ENCODE measurements around the gene ZFAND6. TPM values are rescaled to one million over a fixed set of nuclear protein-coding genes. Genes with fewer than 3 reads are reported as not detected.

ZFAND6 gene
- total and polyA plus RNA-seq, 10 of the 15 experiments (the other 5 are each of a cell fraction or from before 2014, with no cell fraction given): 78.9 to 179 (median 135) TPM

- Histone ChIP-seq H3K9me3 (replicated peaks; ENCODE audit: control insufficient read depth, insufficient read depth, low read length) (no peaks in the 10 kb centered on the region), H3K9ac (ENCODE audit: control insufficient read depth, insufficient read depth, low read length) (no peak overlapping the region), H3K4me1 (ENCODE audit: control insufficient read depth, insufficient read depth, low read length) (no peaks in the 10 kb centered on the region), H2AFZ (ENCODE audit: control insufficient read depth, low read depth, low read length) (no peak overlapping the region), H3K36me3 (ENCODE audit: control insufficient read depth in 2 of 2, insufficient read depth in 2 of 2, low read length in 1 of 2) (peaks cover 2 to 21% of the 10 kb centered on the region in 2 experiments; a peak in 3 of 4 replicates), H3K4me2 (ENCODE audit: control insufficient read depth, insufficient read depth) (no peak overlapping the region), H3K79me2 (ENCODE audit: control insufficient read depth, insufficient read depth, low read length) (no peaks in the 10 kb centered on the region), H3K27ac (ENCODE audit: control insufficient read depth, insufficient read depth) (no peak overlapping the region), H3K4me3 (no peak overlapping the region), H4K20me1 (ENCODE audit: control insufficient read depth, insufficient read depth) (no peaks in the 10 kb centered on the region), H3K27me3 (replicated peaks in 1 of 2; ENCODE audit: control insufficient read depth in 2 of 2, insufficient read depth in 2 of 2, low read length in 1 of 2) (no peaks in the 10 kb centered on the region)
- FAIRE-seq (no peak), DNase-seq (ENCODE audit: low read depth, low spot score) (no peak), ATAC-seq (no peak)
- BruUV-seq (replicated peaks): no TSS peak
- SMC1A ChIA-PET (ENCODE audit: uncharacterized antibody, unreplicated experiment): no interaction called here
- RAD21 ChIA-PET (ENCODE audit: unreplicated experiment): no interaction called here
- TF ChIP-seq BACH1 (IDR thresholded peaks at IDR 0.05; ENCODE audit: borderline replicate concordance): no peak
- no peak for TF ChIP-seq MYC (IDR thresholded peaks at IDR 0.05; ENCODE audit: insufficient read depth, insufficient read length, insufficient replicate concordance, low read length, severe bottlenecking)
- TF ChIP-seq SP1 (IDR thresholded peaks at IDR 0.05; ENCODE audit: low read depth, low read length): no peak
- no peak for TF ChIP-seq FOS (IDR thresholded peaks at IDR 0.05; ENCODE audit: borderline replicate concordance, extremely low read depth, insufficient read length)
- TF ChIP-seq, protein P1, sequence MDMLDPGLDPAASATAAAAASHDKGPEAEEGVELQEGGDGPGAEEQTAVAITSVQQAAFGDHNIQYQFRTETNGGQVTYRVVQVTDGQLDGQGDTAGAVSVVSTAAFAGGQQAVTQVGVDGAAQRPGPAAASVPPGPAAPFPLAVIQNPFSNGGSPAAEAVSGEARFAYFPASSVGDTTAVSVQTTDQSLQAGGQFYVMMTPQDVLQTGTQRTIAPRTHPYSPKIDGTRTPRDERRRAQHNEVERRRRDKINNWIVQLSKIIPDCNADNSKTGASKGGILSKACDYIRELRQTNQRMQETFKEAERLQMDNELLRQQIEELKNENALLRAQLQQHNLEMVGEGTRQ (IDR thresholded peaks at IDR 0.05; ENCODE audit: borderline replicate concordance, low read depth, low read length): no peak
- TF ChIP-seq NBN (IDR thresholded peaks at IDR 0.05): no peak
- TF ChIP-seq MXI1 (IDR thresholded peaks at IDR 0.05; ENCODE audit: low read depth, low read length): no peak
- no peak for TF ChIP-seq NFIC (IDR thresholded peaks at IDR 0.05; ENCODE audit: low read depth, low read length)
- TF ChIP-seq WRNIP1 (IDR thresholded peaks at IDR 0.05; ENCODE audit: borderline replicate concordance, low read depth, low read length): no peak
- TF ChIP-seq CREB1 (IDR thresholded peaks at IDR 0.05; ENCODE audit: low read depth): no peak
- TF ChIP-seq SMAD1 (IDR thresholded peaks at IDR 0.05; ENCODE audit: low read depth, partially characterized antibody): no peak
- CTCF ChIA-PET: interaction anchor here (1.2 kb wide), 1 partner anchor 11 kb away, joined by 4 read pairs; no protein-coding TSS in a partner anchor
- WGBS (ENCODE audit: insufficient coverage, insufficient replicate concordance, low lambda C conversion rate, missing lambda C conversion rate): 99% methylated on average over 3 of the region's 3 CpGs
- POLR2A ChIA-PET: no interaction called here
- intact Hi-C loops (cut with micrococcal nuclease; ENCODE audit: unreplicated experiment) (no loop called here), in situ Hi-C loops (cut with MboI) (no loop called here)
Measured at GRCh38 chr15:80136854-80137253, 77.4 kb downstream of the ZFAND6 start.

Data from GM12878 (cell line).